A549 treated with AZD9567 at 1 μM for 4 hours (cell line): ENCODE data around the gene OR4C5. TPM values are rescaled to one million over a fixed set of nuclear protein-coding genes. Genes with fewer than 3 reads are reported as not detected.

ENCODE experiments used
- total RNA-seq: library from RNA; stranded (reverse); fragments of 200-300 nt; extraction: Qiagen RNA extraction; gene quantifications from 5 replicates; pipeline ENCODE4 v1.2.3, GENCODE V29; 2022; ENCODE audit not compliant: insufficient read depth

OR4C5 gene
- total RNA-seq: not detected in 5 replicates

DNA sequence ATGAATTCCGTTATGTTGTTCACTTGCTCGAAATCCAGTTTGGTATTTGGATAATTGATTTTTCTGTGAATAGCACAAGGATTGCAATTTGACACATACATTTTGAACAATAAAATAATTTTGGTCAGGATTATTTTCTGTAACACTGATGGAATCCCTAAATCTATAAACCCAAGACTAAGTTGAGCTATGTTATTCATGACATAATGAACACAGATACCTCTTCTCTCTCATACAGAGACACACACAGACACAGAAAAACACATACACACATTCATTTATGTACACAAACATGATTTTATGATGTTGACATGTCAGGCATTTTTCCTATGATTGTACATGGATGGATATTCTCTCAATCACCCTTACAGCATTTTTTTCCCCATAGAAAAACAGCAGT, at the start of gene OR4C5:
Gene OR4C5 (minus strand): TSS at position 101 of the 400 bp plus-strand sequence. CDS start 0 bp downstream, at position 101.

GRCh38 chr11:48324620-48325019, 41.6 kb downstream of the OR4C5 start, which contains the start of gene OR4C3:
OR4C3 (plus strand) TSS chr11:48324920; CDS start chr11:48325022, 102 bp downstream.

Other genes starting within 250 kb of the OR4C5 start
- not detected in 5 replicates for gene OR4B1, start 149.7 kb downstream of the OR4C5 start, total RNA-seq
- gene OR4X2, start 121.4 kb downstream of the OR4C5 start, total RNA-seq: not detected in 5 replicates
- not detected in 5 replicates for gene OR4X1, start 102.6 kb downstream of the OR4C5 start, total RNA-seq
- not detected in 5 replicates for gene OR4S1, start 60.2 kb downstream of the OR4C5 start, total RNA-seq
- gene OR4C3, start 41.5 kb downstream of the OR4C5 start, total RNA-seq: not detected in 5 replicates
- gene OR4A47, start 122.3 kb upstream of the OR4C5 start, total RNA-seq: not detected in 5 replicates